A673 (cell line): Measurements from ENCODE around the gene HK3.

Experiments
- EZH2 ChIP-seq: fragments of 200-600 bp; sonication (generic); IDR thresholded peaks from 2 replicates; pipeline ENCODE4 v1.6.1; 2017; ENCODE audit warnings: borderline replicate concordance, low read depth, mild to moderate bottlenecking, mixed read lengths, antibody characterized with exemption, low read length; ENCODE audit not compliant: poor library complexity, severe bottlenecking
- TF ChIP-seq, protein P1 (sequence below): fragments of 300-800, 200-600 bp; sonication (generic); conservative IDR thresholded peaks from 2 replicates; pipeline ENCODE4 v1.5.1; 2017; ENCODE audit warnings: low read depth, mild to moderate bottlenecking, antibody characterized with exemption, low read length, moderate library complexity, mixed read lengths

DNA sequence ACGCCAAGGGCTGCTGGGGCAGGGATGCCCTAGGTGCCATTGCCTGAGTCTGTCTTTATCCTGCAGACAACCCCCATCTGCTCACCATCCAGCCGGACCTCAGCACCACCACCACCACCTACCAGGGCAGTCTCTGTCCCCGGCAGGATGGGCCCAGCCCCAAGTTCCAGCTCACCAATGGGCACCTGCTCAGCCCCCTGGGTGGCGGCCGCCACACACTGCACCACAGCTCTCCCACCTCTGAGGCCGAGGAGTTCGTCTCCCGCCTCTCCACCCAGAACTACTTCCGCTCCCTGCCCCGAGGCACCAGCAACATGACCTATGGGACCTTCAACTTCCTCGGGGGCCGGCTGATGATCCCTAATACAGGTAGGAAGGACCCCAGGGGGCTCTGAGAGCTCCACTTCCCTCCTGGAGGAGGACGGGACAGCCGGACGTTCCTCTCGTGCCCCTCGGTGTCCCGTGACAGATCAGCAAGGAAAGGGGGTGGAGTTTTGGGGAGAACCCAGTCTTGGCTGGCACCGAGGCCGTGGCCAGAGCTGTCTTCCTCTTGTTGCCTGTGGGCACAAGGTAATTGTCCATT is 24.9 kb downstream of the HK3 start:
- TF ChIP-seq, protein P1, sequence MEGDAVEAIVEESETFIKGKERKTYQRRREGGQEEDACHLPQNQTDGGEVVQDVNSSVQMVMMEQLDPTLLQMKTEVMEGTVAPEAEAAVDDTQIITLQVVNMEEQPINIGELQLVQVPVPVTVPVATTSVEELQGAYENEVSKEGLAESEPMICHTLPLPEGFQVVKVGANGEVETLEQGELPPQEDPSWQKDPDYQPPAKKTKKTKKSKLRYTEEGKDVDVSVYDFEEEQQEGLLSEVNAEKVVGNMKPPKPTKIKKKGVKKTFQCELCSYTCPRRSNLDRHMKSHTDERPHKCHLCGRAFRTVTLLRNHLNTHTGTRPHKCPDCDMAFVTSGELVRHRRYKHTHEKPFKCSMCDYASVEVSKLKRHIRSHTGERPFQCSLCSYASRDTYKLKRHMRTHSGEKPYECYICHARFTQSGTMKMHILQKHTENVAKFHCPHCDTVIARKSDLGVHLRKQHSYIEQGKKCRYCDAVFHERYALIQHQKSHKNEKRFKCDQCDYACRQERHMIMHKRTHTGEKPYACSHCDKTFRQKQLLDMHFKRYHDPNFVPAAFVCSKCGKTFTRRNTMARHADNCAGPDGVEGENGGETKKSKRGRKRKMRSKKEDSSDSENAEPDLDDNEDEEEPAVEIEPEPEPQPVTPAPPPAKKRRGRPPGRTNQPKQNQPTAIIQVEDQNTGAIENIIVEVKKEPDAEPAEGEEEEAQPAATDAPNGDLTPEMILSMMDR, result no peak
- no peak for TF ChIP-seq EZH2
